IMR-90 (cell line): Measurements from ENCODE around the gene TTC7B. TPM values are rescaled to one million over a fixed set of nuclear protein-coding genes. Genes with fewer than 3 reads are reported as not detected.

Experiments
- ATAC-seq: fragments of 200-7000 bp; cut with Tn5 transposase; 2 replicates; pipeline ENCODE4 v1.9.1; 2020; ENCODE audit warnings: low read depth, mild to moderate bottlenecking, moderate library complexity
- BruUV-seq: library from RNA; stranded (reverse); fragments of 400-500 nt; replicated peaks from 2 replicates; lab custom pipeline; 2021; lab: Mats Ljungman, UMichigan
- CTCF ChIA-PET: fragments of 300-600 bp; formaldehyde crosslinking; extraction: SDS; loops from one replicate; lab custom pipeline; 2021; ENCODE audit warnings: antibody characterized with exemption; lab: Yijun Ruan, JAX
- POLR2A ChIA-PET: fragments of 300-600 bp; sonication (Branson Sonifier 250); formaldehyde crosslinking; loops from one replicate; lab custom pipeline; 2022; ENCODE audit warnings: antibody characterized with exemption; ENCODE audit not compliant: unreplicated experiment; lab: Charles Lee
- DNase-seq: peaks from one replicate; pipeline ENCODE4 v3.0.0; 2013
- H2AFZ ChIP-seq: replicated peaks from 2 replicates; pipeline ENCODE3; 2013; ENCODE audit warnings: low read length, mild to moderate bottlenecking; ENCODE audit not compliant: poor library complexity
- H2AK5ac ChIP-seq: 2 replicates; pipeline ENCODE4 v1.6.1; 2013; ENCODE audit warnings: low read depth, low read length, inconsistent platforms
- H2AK9ac ChIP-seq: replicated peaks from 2 replicates; pipeline ENCODE3; 2013; ENCODE audit warnings: mild to moderate bottlenecking, low read depth, low read length, moderate library complexity; ENCODE audit not compliant: poor library complexity
- H2BK120ac ChIP-seq: 2 replicates; pipeline ENCODE4 v1.6.1; 2013; ENCODE audit warnings: low read depth, low read length, inconsistent platforms
- H2BK15ac ChIP-seq: 3 replicates; pipeline ENCODE4 v1.6.1; 2013; ENCODE audit warnings: low read depth, low read length, inconsistent platforms
- H2BK20ac ChIP-seq: 2 replicates; pipeline ENCODE4 v1.6.1; 2013; ENCODE audit warnings: low read depth, mild to moderate bottlenecking, inconsistent platforms, low read length, moderate library complexity
- H2BK5ac ChIP-seq: 2 replicates; pipeline ENCODE4 v1.6.1; 2013; ENCODE audit warnings: mild to moderate bottlenecking, low read depth, low read length, inconsistent platforms; ENCODE audit not compliant: poor library complexity, severe bottlenecking
- H3K14ac ChIP-seq: replicated peaks from 2 replicates; pipeline ENCODE4 v1.6.1; 2013; ENCODE audit warnings: low read depth, low read length, inconsistent platforms
- H3K18ac ChIP-seq: 2 replicates; pipeline ENCODE4 v1.6.1; 2013; ENCODE audit warnings: low read depth, low read length, control low read depth
- H3K23ac ChIP-seq: 2 replicates; pipeline ENCODE4 v1.6.1; 2013; ENCODE audit warnings: low read depth, low read length, inconsistent platforms
- H3K27ac ChIP-seq: 2 replicates; pipeline ENCODE4 v1.5.1; 2013; ENCODE audit warnings: mild to moderate bottlenecking, control low read depth, low read length; ENCODE audit not compliant: insufficient read depth
- H3K27me3 ChIP-seq: 2 replicates; pipeline ENCODE4 v1.6.1; 2013; ENCODE audit warnings: low read length; ENCODE audit not compliant: control insufficient read depth, insufficient read depth
- H3K36me3 ChIP-seq: 2 replicates; pipeline ENCODE4 v1.6.1; 2013; ENCODE audit warnings: low read length, mixed read lengths; ENCODE audit not compliant: control insufficient read depth, insufficient read depth
- H3K4ac ChIP-seq: 2 replicates; pipeline ENCODE4 v1.6.1; 2013; ENCODE audit warnings: low read depth, low read length, inconsistent platforms
- H3K4me1 ChIP-seq: 2 replicates; pipeline ENCODE4 v1.6.1; 2013; ENCODE audit warnings: low read length, mixed read lengths; ENCODE audit not compliant: control insufficient read depth, insufficient read depth
- H3K4me2 ChIP-seq: 2 replicates; pipeline ENCODE4 v1.6.1; 2013; ENCODE audit warnings: low read depth, mild to moderate bottlenecking, control low read depth, low read length, moderate library complexity
- H3K4me3 ChIP-seq: 2 replicates; pipeline ENCODE4 v1.5.1; 2013; ENCODE audit warnings: low read depth, mild to moderate bottlenecking, control low read depth, low read length, moderate library complexity; ENCODE audit not compliant: insufficient read depth
- H3K56ac ChIP-seq: 2 replicates; pipeline ENCODE4 v1.6.1; 2013; ENCODE audit warnings: low read length, inconsistent platforms; ENCODE audit not compliant: insufficient read depth; ENCODE audit errors: extremely low read depth
- H3K79me1 ChIP-seq, 2 experiments: 2 replicates each; pipeline ENCODE4 v1.6.1; 2013; ENCODE audit warnings: low read length in 2 of 2, inconsistent platforms in 1 of 2, low read depth in 1 of 2
- H3K9ac ChIP-seq: 2 replicates; pipeline ENCODE4 v1.6.1; 2013; ENCODE audit warnings: low read depth, low read length, control low read depth
- H3K9me1 ChIP-seq: 2 replicates; pipeline ENCODE4 v1.6.1; 2013; ENCODE audit warnings: low read length, inconsistent platforms; ENCODE audit not compliant: insufficient read depth
- H3K9me3 ChIP-seq: 2 replicates; pipeline ENCODE4 v1.6.1; 2013; ENCODE audit warnings: low read length; ENCODE audit not compliant: control insufficient read depth, insufficient read depth
- H4K20me1 ChIP-seq: 2 replicates; pipeline ENCODE4 v1.6.1; 2013; ENCODE audit warnings: low read length, inconsistent platforms; ENCODE audit not compliant: insufficient read depth
- H4K5ac ChIP-seq: 2 replicates; pipeline ENCODE4 v1.6.1; 2013; ENCODE audit warnings: mild to moderate bottlenecking, low read depth, low read length, control low read depth
- H4K8ac ChIP-seq, 2 experiments: 2 replicates each; pipeline ENCODE4 v1.6.1; 2013; ENCODE audit warnings: low read depth in 2 of 2, low read length in 2 of 2, control low read depth in 1 of 2, inconsistent platforms in 1 of 2
- H4K91ac ChIP-seq: 2 replicates; pipeline ENCODE4 v1.6.1; 2013; ENCODE audit warnings: low read depth, low read length, inconsistent platforms; ENCODE audit not compliant: insufficient read depth
- MXI1 ChIP-seq: IDR thresholded peaks from 2 replicates; pipeline ENCODE4 v1.6.1; 2012; ENCODE audit warnings: low read depth, mild to moderate bottlenecking, low read length, moderate library complexity, borderline replicate concordance
- USF2 ChIP-seq: fragments of 150-350 bp; IDR thresholded peaks from 2 replicates; pipeline ENCODE4 v1.6.1; 2017; ENCODE audit warnings: mild to moderate bottlenecking, antibody characterized with exemption, low read length, low read depth
- whole genome bisulfite sequencing, 2 experiments: methylation state at CpG; one replicate each; pipeline versions ENCODE4 v1.1.5 to v1.1.7; 2013; ENCODE audit warnings: missing lambda C conversion rate in 2 of 2; ENCODE audit not compliant: insufficient read length in 1 of 2; ENCODE audit errors: extremely low coverage in 2 of 2; 5-methylcytosine and 5-hydroxymethylcytosine counted together
- dilution Hi-C: fragments of 300-500 bp; cut with HindIII; formaldehyde crosslinking; loops from one replicate; pipeline ENCODE4 v1.14.3; 2018; ENCODE audit warnings: low sequenced_read_pairs; ENCODE audit not compliant: unreplicated experiment
- in situ Hi-C: fragments of 300-500 bp; cut with MboI; formaldehyde crosslinking; loops from 3 replicates; pipeline ENCODE4 v1.14.3; 2019; ENCODE audit warnings: low sequenced_read_pairs, inconsistent platforms, mixed read lengths
- intact Hi-C: fragments of 100-400 bp; cut with micrococcal nuclease; formaldehyde crosslinking; loops from 2 replicates; pipeline ENCODE4 v1.10.0; 2022
- polyA plus RNA-seq, 3 experiments: library from polyadenylated mRNA; depleted of rRNA; stranded (reverse); fragments of >200 nt; gene quantifications; 2 replicates each; pipeline ENCODE4 v1.2.3, GENCODE V29; 2012; ENCODE audit warnings: low replicate concordance in 1 of 3
- total RNA-seq: library from RNA; depleted of rRNA; stranded (reverse); fragments of >200 nt; gene quantifications from 2 replicates; pipeline ENCODE4 v1.2.3, GENCODE V29; 2012

Gene TTC7B
- total and polyA plus RNA-seq, 2 of the 4 experiments (the other 2 are of a cell fraction), result 18.1 to 35.3 TPM

- ChIA-PET CTCF (interaction anchor here (2.2 to 2.3 kb wide), 2 partner anchors 37 to 181 kb away, joined by 6 to 18 read pairs; no protein-coding TSS in a partner anchor), POLR2A (no interaction called here)
- no peaks in the 10 kb centered on the region for H4K20me1 ChIP-seq
- no peak overlapping the region for H2BK5ac ChIP-seq
- ATAC-seq, result no peak
- H3K14ac ChIP-seq, result no peak overlapping the region
- H3K36me3 ChIP-seq, result 0 out of 2 replicates have a peak, but pooled peaks cover 1% of the 10 kb centered on the region
- no peak overlapping the region for H3K27ac ChIP-seq
- no peak overlapping the region for H2AK5ac ChIP-seq
- peak; percentile 68 for DNase-seq
- no peak overlapping the region for H3K9ac ChIP-seq
- H3K18ac ChIP-seq, result no peak overlapping the region
- H3K9me1 ChIP-seq, result no peaks in the 10 kb centered on the region; the same call in 1 of the 2 replicates
- dilution Hi-C loops (no loop called here), in situ Hi-C loops (no loop called here), intact Hi-C loops (loop anchor here (5.0 to 10.0 kb wide), 2 partner anchors 181 to 453 kb away; no protein-coding TSS in a partner anchor)
- no peak overlapping the region for H2BK20ac ChIP-seq
- no peak overlapping the region for H2AFZ ChIP-seq
- 100% methylated on average over 2 of the region's 10 CpGs; no CpG with 5 or more reads in 1 of the 2 experiments for WGBS, 2 experiments
- H4K8ac ChIP-seq, result no peak overlapping the region
- H2AK9ac ChIP-seq, result no peak overlapping the region
- H3K56ac ChIP-seq, result no peak overlapping the region
- no peak overlapping the region for H4K5ac ChIP-seq
- no peak overlapping the region for H4K91ac ChIP-seq
- no peak for TF ChIP-seq MXI1
- TF ChIP-seq USF2, result peak; percentile 25; the same call in 1 of the 2 replicates
- no peak overlapping the region for H3K4ac ChIP-seq
- peaks cover 6% of the 10 kb centered on the region; the same call in 1 of the 2 replicates for H3K4me1 ChIP-seq
- H3K4me2 ChIP-seq, result no peak overlapping the region
- no peak overlapping the region for H2BK15ac ChIP-seq
- no TSS peak for BruUV-seq
- H3K27me3 ChIP-seq, result no peaks in the 10 kb centered on the region
- H3K23ac ChIP-seq, result no peak overlapping the region
- no peak overlapping the region for H2BK120ac ChIP-seq
- H3K9me3 ChIP-seq, result no peaks in the 10 kb centered on the region
- no peaks in the 10 kb centered on the region; a peak in 1 of 4 replicates for H3K79me1 ChIP-seq
- H3K4me3 ChIP-seq, result no peak overlapping the region
These were observed 94.5 kb downstream of the TTC7B start for GRCh38 chr14:90721619-90722305.
